GM18519 (cell line): ENCODE results near the gene MYO16.

Experiments used
- ATAC-seq: cut with Tn5 transposase; IDR thresholded peaks from one replicate; pipeline ENCODE4 v1.9.1; 2021; ENCODE audit warnings: mild to moderate bottlenecking, moderate library complexity; ENCODE audit not compliant: unreplicated experiment, low FRiP score

MYO16 gene

GRCh38 chr13:108923386-108924047, 294.1 kb downstream of the MYO16 start:
- no peak for ATAC-seq

DNA sequence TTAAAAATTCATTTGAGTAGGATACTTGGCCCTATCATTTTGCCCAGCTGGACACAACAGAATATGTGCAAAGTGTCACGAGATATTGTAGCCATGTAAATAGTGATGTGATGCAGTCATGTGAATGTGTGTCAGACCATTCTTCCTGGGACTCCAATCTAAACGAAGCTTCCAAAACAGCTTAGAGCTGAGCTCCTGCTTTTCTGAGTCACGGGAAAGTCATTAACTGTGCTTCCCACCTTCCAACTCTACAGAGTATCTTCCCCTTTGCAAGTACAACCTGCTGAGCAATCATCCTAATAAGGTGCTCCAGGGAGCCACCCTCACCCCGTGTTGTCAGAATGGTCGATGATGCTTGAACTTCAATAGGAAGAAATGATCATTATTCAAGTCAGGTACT, 294.7 kb downstream of the MYO16 start:
- ATAC-seq = no peak

DNA sequence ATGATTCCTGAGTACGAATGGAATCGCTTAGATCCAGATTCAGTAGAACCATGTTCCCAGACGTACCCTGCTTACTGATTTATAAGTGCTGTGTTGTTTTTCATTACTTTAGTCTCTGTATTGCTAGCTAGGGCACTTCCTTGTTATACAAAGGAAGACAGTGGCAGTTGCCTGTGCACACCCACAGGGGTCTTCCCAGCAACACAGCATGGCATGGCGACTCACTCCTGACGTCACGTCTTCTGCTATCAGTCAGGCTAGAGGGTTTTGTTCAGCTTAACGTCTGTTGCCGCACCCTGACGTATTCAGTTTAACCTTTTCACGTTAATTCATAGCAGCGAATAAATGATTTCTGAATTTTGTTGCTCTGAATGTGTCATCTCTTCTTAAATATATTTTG, 295.1 kb downstream of the MYO16 start:
- no peak for ATAC-seq

- no peak for ATAC-seq
These were observed 295.7 kb downstream of the MYO16 start for GRCh38 chr13:108925070-108925469.

DNA sequence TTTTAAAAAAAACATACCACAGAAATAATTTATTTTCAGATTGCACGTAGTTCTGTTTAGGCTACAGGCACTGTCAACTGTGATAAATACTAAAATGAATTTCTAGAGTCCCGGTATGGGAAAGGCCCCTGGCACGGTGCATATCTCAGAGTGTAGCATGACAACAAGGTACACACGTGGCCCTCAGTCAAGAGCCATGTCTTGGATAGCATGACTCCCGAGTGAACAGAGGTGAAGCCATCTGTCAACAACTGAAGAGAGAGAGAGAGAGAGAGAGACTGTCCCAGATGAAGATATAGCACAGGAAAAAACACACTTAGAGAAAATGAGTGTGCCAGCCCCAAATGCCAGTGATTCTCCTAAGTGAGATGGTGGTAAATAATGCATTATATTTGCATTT, 297.5 kb downstream of the MYO16 start:
- ATAC-seq = no peak

GRCh38 chr13:108927615-108928014, 298.2 kb downstream of the MYO16 start:
- no peak for ATAC-seq

- ATAC-seq = no peak
These were observed 300.3 kb downstream of the MYO16 start for GRCh38 chr13:108929532-108930206.

DNA sequence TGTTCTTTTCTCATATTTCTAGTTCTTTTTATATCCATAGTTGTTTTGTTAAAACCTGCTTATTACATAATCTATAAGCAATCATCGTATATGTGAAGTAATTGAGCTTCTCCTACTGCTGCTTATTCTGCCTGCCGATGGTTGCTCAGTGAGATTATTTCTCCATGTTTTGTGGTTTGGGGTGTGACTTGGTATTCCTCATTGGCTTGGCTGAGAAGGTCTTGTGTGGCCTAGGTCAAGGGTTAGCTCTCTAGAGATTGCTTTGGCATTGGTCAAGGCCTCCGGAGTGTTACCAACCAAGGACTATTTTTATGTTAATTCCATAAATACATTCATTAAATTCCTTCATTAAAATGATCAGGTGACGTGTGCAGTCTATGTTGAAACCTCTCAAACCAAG, 302.8 kb downstream of the MYO16 start:
- no peak for ATAC-seq

DNA sequence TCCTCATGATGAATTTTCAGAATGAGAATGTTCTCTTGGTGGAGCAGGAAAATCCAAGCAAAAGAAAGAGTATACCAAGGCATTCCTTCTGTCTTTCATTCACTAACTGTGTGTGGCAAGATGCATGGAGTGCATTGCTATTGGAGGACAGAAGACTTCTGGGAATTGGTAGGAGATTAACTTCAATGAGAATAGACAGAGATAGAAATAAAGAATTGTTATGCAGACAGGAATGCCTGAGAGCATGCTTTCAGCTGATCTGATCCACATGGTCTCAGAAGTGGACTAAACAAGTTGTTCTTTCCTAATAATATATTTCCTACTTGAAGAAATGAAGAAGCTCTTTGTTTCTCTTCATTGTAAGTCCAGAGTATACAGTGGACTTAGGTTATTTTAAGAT, 303.6 kb downstream of the MYO16 start:
- no peak for ATAC-seq

DNA sequence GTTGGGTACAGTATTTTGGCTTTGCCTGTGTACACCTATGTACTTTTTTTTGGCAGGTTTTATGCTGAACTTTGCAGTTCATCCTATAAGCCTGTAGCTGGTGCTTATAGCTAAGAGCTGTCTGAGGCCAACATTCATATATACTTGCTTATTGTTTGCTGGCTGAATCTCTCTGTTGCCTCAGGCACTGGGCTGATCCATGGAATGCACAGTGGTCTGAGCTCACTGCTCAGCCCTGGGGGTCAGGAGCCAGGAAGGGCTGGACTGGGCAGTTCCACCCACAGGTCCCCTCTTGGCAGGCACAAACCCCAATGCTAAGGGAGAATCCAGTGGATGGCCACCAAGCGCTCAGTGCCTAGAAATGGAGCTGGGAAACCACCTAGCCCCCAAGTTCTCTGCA, 308.7 kb downstream of the MYO16 start:
- ATAC-seq = no peak

DNA sequence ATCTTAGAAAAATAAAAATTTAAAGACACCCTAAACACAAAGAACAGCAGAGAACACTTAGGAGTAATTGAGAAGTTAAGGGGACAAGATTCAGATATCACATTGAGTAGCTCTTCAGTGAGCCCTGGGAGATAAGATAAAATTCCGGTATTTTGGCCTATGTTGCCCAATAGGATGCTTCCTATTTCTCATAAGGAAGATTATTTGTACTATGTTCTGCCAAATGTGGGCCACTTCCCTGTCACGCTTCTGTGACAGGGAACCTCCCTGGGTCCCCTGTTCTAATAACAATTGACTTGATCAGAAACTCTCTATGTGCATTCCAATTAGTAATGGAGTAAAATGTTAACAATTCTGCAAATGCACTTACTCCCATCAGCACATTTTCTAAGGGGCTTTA, 310.7 kb downstream of the MYO16 start:
- ATAC-seq = no peak

GRCh38 chr13:108943842-108944241, 314.4 kb downstream of the MYO16 start:
- no peak for ATAC-seq

DNA sequence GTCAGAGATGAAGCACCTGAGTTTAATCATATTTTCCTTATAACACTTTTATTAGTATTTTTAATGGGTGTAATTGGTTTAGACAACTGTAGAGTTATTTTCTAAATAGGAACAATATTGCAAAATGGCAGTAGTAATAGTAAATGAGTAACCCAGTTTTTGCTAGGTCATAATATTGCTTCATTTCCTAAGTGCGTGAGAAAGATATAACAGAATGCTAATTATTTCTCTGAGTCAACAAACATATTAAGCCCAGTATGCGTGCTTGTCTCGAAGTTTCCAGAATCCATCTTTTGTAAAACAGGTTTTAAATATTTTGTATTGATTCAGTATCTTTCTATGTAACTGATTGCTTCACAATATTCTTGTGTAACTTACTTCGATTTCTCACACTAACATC, 315.3 kb downstream of the MYO16 start:
- ATAC-seq = no peak

DNA sequence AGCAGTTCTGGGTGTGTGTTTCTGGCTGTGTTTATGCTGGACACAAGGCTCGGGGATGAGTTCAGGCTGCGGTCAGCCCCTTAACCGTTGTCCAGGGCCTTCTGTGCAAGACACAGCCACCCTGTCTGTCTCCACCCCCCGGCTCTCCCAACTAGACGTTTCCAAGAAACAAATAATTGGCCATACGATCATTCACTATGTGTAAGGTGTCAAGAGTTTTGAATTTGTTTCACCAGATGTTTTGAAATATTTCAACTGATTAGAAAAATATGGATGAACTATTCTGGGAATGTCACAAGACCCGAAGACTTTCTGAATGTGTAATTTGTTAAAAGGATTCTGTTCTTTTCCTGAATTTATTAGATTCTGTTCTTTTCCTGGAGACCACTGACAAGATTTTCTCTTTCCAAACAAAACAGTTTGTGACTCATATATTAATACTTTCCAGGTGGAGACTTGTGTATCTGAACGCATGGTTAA, 318.2 kb downstream of the MYO16 start:
- ATAC-seq = no peak

DNA sequence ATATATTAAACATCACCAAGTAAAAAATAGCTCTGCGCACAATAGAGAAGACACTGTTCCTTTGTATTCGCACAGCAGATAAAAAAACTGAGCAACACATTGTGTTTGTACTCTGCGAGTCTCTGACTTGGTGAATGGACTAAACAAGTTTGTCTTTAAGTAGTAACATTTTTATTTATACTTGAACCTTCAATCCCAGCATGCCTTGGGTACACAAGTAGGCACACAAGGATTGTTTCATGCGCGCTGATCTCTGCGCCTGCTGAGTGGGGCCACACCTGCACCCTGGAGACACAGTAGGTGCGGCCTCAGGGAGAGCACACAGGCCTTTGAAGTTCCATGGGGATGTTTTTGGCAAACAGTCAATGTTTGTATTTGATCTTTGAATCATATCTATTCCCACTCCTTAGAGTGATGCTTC, 318.9 kb downstream of the MYO16 start:
- ATAC-seq = no peak

GRCh38 chr13:108950333-108951010, 321.1 kb downstream of the MYO16 start:
- ATAC-seq = no peak

DNA sequence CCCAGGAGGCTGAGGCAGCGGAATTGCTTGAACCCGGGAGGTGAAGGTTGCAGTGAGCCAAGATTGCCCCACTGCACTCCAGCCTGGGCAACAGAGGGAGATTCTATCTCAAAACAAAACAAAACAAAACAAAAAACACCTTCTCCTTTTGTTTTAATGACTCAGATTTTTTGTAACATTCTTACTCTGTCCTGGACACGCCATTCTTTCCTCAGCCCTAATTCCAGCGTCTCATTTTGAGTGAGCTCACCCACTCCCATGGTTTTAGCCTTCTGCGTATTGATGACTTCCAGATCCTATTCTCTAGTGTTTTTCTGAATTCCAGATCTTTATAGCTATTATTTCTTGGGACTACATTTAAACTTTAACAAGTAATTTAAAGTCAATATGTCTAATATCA, 326.3 kb downstream of the MYO16 start:
- no peak for ATAC-seq

- no peak for ATAC-seq
These were observed 328.1 kb downstream of the MYO16 start for GRCh38 chr13:108957369-108958012.

GRCh38 chr13:108958013-108958376, 328.6 kb downstream of the MYO16 start:
- ATAC-seq = no peak

DNA sequence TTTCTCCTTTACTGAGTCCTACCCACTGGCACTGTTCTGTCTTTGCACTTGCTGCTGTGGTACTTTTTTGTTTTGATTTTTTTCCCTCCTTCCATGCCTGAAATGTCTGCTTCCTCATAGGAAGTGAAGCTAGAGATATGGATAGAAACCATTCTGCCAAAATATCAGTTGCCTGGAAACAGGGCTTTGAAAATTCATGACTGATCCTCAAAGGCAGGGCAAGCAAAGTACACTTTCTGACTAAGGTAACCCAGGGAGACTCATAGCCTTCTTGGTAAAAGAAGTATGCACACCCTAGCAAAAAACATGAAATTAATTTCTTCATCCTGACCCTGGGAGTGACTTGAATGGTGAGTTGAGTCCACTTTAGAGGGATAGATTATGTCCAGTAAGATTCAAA, 329.8 kb downstream of the MYO16 start:
- ATAC-seq = no peak

- no peak for ATAC-seq
These were observed 330.6 kb downstream of the MYO16 start for GRCh38 chr13:108960006-108960405.
